GM12874 (cell line): Measurements from ENCODE around the gene SEC31A.

Experiments used
- TF ChIP-seq, protein P1 (sequence below): IDR thresholded peaks from 2 replicates; pipeline ENCODE4 v1.5.1; 2011; ENCODE audit warnings: low read depth, mild to moderate bottlenecking, control low read depth, low read length, moderate library complexity; ENCODE audit not compliant: insufficient read depth

SEC31A gene

DNA sequence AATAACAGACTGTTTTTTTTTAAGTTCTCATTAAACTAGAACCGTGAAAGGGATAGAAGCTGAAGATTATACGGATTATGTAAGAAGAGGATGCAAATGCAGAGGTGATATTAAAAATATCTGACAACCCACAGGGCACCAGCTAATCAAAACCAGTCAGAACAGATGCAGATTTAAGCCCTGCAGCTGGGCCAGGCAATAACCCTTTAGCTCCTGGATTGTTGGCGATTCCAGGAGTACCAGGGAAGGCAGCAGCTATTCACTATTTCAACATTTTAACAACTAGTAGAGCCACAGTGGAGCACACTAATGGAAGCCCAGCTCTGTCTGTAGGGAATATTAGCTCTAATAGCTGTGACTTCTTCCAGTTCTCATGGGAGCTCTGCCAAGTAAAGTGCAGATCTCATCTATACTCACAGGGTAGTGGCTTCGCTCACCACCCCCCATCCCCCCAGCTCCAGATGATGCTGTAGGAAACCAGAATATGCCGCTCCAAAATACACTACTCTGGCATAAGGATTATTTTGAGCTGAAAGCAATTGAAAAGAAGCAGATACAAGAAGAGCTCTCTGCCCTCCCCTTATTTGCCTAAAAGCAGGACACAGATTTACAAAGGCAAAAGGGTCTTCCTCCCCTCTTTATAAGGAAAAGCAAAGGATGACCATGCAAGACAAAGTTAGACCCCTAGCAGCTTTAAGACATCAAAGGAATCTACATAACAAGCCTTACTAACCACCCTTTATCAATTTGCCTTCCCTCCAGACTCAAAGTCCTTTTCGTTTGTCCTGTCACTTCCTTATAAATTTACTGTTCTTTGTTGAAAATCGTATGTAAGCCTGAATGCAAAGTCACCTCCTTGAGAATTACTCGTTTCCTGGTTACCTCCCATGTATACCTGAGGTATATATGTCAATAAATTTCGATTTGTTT is 106.0 kb downstream of the SEC31A start:
- TF ChIP-seq, protein P1, sequence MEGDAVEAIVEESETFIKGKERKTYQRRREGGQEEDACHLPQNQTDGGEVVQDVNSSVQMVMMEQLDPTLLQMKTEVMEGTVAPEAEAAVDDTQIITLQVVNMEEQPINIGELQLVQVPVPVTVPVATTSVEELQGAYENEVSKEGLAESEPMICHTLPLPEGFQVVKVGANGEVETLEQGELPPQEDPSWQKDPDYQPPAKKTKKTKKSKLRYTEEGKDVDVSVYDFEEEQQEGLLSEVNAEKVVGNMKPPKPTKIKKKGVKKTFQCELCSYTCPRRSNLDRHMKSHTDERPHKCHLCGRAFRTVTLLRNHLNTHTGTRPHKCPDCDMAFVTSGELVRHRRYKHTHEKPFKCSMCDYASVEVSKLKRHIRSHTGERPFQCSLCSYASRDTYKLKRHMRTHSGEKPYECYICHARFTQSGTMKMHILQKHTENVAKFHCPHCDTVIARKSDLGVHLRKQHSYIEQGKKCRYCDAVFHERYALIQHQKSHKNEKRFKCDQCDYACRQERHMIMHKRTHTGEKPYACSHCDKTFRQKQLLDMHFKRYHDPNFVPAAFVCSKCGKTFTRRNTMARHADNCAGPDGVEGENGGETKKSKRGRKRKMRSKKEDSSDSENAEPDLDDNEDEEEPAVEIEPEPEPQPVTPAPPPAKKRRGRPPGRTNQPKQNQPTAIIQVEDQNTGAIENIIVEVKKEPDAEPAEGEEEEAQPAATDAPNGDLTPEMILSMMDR = no peak

DNA sequence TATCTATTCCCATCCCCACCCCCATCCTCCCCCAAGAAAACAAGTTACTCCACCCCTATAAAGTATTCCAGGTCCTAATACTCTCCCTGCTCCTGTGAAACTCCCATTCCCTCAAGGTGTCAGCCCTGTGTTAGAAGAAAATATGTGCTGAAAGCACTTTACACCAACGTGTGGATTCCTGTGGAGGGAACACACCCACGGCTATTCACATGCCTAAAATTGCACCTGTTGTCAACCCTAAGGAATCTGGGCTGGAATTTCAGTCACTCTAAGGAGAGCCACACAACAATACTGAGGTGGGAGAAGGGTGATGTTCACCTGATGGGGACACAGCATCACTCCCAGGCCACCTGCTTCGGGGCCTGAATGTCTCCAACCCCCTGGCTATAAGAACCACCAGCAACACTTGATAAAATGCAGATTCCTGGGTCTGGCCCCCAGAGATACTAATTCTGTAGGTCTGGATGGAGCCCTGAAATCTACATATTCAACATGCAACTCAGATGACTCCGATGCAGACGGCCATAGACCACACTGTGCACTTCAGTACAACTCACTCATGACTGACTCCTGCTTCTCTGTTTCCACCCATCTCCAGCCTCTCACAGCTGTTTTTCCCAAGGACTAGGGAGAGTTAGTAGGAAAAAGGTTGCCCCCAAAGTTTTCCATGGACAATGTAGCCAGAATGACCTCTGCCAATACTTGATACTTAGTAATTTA is 108.2 kb downstream of the SEC31A start:
- TF ChIP-seq, protein P1 = no peak

DNA sequence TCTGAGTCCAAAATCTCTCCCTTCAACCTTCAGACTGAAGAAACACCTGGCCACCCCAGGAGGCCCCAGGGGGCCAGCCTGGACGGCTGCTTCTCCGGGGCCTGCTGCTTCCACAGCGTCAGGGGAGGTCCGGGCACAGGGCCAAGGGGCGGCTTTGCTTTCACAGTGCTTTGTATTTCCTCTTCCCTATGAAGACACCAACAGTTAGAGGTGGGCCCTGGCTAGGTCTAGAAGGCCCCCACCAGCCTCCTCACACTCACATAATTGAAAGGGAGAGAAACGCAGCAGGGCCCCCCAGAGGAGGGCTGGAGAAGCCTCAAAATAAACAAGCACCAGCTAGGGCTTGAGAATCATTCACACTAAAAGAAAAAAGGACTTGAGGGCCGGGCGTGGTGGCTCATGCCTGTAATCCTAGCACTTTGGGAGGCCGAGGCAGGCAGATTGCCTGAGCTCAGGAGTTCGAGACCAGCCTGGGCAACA is 110.2 kb downstream of the SEC31A start:
- TF ChIP-seq, protein P1 = no peak

DNA sequence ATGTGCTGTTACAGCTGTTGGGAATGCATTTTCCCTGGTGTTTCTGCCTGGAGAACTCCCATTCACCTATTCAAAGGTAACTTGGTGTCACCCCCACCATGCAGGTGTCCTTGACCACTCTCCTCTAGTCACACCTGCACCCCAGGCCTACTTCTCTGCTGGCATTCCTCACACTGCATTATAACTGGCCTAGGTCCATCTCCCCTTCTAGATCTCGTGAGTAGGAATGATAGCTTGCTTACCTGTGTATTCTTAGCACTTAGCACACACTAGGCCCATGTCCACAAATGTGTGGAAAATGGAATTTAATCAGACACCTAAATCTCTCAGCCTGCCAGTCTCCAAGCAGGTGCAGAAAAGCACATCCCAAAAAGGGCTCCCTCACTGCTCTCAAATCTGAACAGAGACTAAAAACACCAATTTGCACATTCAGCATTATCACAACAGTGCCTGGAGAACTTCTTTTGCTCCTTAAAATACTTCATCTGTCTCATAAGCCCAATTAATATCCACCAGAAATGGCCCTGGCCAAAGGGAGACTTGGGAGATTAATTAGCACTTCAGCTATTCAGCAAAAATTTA is 110.7 kb downstream of the SEC31A start:
- TF ChIP-seq, protein P1 = no peak

DNA sequence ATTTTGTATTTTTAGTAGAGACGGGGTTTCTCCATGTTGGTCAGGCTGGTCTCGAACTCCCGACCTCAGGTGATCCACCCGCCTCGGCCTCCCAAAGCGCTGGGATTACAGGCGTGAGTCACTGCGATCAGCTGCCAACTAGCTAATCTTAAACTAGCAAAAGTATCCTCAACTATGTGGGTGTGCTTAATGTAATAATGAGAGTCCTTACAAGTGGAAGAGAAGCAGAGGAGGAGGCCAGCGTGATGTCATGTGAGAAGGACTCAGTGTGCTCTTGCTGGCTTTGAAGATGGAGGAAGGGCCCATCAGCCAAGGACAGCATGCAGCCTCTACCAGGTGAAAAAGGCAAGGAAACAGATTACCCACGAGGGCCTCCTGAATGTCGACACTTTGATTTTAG is 111.9 kb downstream of the SEC31A start:
- TF ChIP-seq, protein P1 = no peak

DNA sequence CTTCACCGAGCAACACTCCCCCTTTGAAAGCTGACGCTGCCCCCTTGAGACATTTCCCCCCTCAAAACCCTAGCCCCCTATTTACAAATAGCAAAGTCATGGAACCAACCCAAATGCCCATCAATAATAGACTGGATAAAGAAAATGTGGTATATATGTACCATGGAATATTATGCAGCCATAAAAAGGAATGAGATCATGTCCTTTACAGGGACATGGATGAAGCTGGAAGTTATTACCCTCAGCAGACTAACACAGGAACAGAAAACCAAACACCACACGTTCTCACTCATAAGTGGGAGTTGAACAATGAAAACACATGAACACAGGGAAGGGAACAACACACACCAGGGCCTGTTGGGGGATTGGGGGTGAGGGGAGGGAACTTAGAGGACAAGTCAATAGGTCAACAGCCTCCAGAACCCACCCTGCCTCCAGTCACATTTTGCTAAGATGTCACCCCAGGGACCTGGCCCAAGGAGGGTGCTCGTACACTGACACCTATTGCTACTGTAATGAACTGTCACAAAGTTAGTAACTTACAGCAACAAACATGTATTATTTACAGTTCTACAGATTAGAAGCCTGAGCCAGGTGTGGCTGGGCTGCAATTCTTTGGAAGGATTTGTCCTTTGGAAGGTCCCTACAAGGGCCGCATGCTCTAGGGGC is 113.0 kb downstream of the SEC31A start:
- TF ChIP-seq, protein P1 = no peak
